AG09309 (cell line): Measurements from ENCODE around the gene ATPAF2.
A peak's percentile ranks its signal among the peaks of the same experiment; 100 is the strongest.

Experiments used
- DNase-seq: peaks from one replicate; pipeline ENCODE4 v3.0.0-alpha.2; 2010; ENCODE audit warnings: low read depth
- H3K4me3 ChIP-seq: 2 replicates; pipeline ENCODE4 v1.5.1; 2011; ENCODE audit warnings: mild to moderate bottlenecking, low read depth, low read length, moderate library complexity; ENCODE audit not compliant: control insufficient read depth
- CTCF ChIP-seq: IDR thresholded peaks from 2 replicates; pipeline ENCODE4 v1.5.1; 2011; ENCODE audit warnings: mild to moderate bottlenecking, low read depth, low read length, inconsistent platforms; ENCODE audit not compliant: insufficient read depth, control insufficient read depth; ENCODE audit errors: missing control alignments

ATPAF2 gene

GRCh38 chr17:18038861-18039534, at the start of gene ATPAF2, which contains the start of gene GID4:
TSS of gene ATPAF2 (minus strand) at chr17:18039168. CDS start at chr17:18039013, 155 bp downstream.
TSS of gene GID4 (plus strand) at chr17:18039408. CDS start at chr17:18039465, 57 bp downstream.
- peak within 1 kb of the TSS; percentile 80 for H3K4me3 ChIP-seq
- peak; percentile 93 for DNase-seq
- TF ChIP-seq CTCF = no peak

GRCh38 chr17:18087610-18088491, 48.9 kb upstream of the ATPAF2 start, which contains the start of gene DRG2:
TSS of gene DRG2 (plus strand) at chr17:18087948. CDS start at chr17:18088024, 76 bp downstream.
- no peak for TF ChIP-seq CTCF
- peak; percentile 59 for DNase-seq
- H3K4me3 ChIP-seq = peak within 1 kb of the TSS; percentile 82

- no peak for DNase-seq
- TF ChIP-seq CTCF = no peak
- H3K4me3 ChIP-seq = no peak overlapping the region
These were observed 45.3 kb upstream of the ATPAF2 start for GRCh38 chr17:18084256-18084655.

- no peak for TF ChIP-seq CTCF
- H3K4me3 ChIP-seq = no peak overlapping the region
- no peak for DNase-seq
These were observed 40.6 kb upstream of the ATPAF2 start for GRCh38 chr17:18079543-18079942.

- TF ChIP-seq CTCF = no peak
- no peak for DNase-seq
- H3K4me3 ChIP-seq = no peak overlapping the region
These were observed 38.0 kb upstream of the ATPAF2 start for GRCh38 chr17:18076936-18077335.

GRCh38 chr17:18074566-18075272, 35.8 kb upstream of the ATPAF2 start:
- TF ChIP-seq CTCF = no peak
- H3K4me3 ChIP-seq = no peak overlapping the region
- no peak for DNase-seq
